GM12878 (cell line): ENCODE results near the gene SLC41A1.

Source experiments
- EP300 ChIP-seq, 2 experiments: fragments of 150-350 bp in 1 of 2; IDR thresholded peaks; 2 replicates each; pipeline ENCODE4 v1.6.1; 2011 to 2012; ENCODE audit warnings: low read depth in 2 of 2, low read length in 2 of 2, borderline replicate concordance in 1 of 2, improper control_type of control experiment in 1 of 2, inconsistent platforms in 1 of 2; ENCODE audit not compliant: control insufficient read depth in 1 of 2
- TF ChIP-seq, protein P1 (sequence below): fragments of 450-650 bp; IDR thresholded peaks from 2 replicates; pipeline ENCODE4 v1.6.1; 2017; ENCODE audit warnings: antibody characterized with exemption, mild to moderate bottlenecking, moderate library complexity
- TF ChIP-seq, protein P2 (sequence below), 3 experiments: IDR thresholded peaks in 2 of 3; conservative IDR thresholded peaks in 1 of 3; 2 replicates each; pipeline ENCODE4 v1.5.1; 2011; ENCODE audit warnings: low read depth in 3 of 3, low read length in 3 of 3, mild to moderate bottlenecking in 3 of 3, control low read depth in 2 of 3, moderate library complexity in 2 of 3, inconsistent platforms in 1 of 3, mixed read lengths in 1 of 3; ENCODE audit not compliant: control insufficient read depth in 2 of 3, insufficient read depth in 1 of 3; ENCODE audit errors: extremely low read depth in 1 of 3

DNA sequence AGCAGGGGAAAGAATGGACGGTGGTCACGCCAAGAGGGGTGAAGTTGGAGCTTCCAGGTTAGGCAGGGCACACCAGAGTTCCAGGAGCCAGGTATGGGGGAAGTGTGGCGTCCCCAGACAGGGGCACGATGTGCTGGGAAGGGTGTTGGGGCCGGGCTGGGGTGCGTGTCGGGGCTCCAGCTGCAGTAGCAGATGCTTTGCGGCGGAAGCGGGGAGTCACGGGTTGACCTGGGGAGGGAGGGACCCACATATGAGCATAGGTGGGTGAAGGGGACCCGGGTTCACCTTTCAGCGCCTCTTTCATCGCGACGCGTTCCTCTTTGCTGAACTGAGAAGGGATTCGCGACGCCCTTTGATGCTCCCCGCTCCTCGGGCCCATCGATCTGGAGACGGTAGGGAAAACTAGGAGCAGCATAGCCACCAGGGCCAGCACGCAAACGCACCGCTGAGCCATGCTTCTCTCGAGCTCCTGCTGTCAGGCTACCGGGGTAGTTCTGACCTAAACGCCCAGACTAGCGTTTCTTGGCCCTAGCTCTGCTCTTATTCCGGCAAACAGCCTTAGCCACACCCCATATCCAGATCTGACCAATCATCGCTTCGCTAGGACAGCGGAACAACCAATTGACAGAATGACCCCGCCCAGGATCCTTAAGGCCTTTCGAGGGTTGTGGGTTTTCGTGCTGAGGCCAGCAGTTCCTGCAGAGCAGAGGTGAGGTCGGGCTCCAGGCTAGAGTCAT lies 36.8 kb upstream of the SLC41A1 start, which contains the start of gene PM20D1:
- TF ChIP-seq EP300 (IDR thresholded peaks at IDR 0.05; ENCODE audit: borderline replicate concordance in 1 of 2, control insufficient read depth in 1 of 2, low read depth in 2 of 2, low read length in 2 of 2), result no peak
- TF ChIP-seq, protein P1, sequence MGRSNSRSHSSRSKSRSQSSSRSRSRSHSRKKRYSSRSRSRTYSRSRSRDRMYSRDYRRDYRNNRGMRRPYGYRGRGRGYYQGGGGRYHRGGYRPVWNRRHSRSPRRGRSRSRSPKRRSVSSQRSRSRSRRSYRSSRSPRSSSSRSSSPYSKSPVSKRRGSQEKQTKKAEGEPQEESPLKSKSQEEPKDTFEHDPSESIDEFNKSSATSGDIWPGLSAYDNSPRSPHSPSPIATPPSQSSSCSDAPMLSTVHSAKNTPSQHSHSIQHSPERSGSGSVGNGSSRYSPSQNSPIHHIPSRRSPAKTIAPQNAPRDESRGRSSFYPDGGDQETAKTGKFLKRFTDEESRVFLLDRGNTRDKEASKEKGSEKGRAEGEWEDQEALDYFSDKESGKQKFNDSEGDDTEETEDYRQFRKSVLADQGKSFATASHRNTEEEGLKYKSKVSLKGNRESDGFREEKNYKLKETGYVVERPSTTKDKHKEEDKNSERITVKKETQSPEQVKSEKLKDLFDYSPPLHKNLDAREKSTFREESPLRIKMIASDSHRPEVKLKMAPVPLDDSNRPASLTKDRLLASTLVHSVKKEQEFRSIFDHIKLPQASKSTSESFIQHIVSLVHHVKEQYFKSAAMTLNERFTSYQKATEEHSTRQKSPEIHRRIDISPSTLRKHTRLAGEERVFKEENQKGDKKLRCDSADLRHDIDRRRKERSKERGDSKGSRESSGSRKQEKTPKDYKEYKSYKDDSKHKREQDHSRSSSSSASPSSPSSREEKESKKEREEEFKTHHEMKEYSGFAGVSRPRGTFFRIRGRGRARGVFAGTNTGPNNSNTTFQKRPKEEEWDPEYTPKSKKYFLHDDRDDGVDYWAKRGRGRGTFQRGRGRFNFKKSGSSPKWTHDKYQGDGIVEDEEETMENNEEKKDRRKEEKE, result no peak
- TF ChIP-seq, protein P2, sequence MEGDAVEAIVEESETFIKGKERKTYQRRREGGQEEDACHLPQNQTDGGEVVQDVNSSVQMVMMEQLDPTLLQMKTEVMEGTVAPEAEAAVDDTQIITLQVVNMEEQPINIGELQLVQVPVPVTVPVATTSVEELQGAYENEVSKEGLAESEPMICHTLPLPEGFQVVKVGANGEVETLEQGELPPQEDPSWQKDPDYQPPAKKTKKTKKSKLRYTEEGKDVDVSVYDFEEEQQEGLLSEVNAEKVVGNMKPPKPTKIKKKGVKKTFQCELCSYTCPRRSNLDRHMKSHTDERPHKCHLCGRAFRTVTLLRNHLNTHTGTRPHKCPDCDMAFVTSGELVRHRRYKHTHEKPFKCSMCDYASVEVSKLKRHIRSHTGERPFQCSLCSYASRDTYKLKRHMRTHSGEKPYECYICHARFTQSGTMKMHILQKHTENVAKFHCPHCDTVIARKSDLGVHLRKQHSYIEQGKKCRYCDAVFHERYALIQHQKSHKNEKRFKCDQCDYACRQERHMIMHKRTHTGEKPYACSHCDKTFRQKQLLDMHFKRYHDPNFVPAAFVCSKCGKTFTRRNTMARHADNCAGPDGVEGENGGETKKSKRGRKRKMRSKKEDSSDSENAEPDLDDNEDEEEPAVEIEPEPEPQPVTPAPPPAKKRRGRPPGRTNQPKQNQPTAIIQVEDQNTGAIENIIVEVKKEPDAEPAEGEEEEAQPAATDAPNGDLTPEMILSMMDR (IDR thresholded peaks at IDR 0.05 in 2 of 3, conservative IDR thresholded peaks at IDR 0.05 in 1 of 3; ENCODE audit: control insufficient read depth in 2 of 3, extremely low read depth in 1 of 3, insufficient read depth in 1 of 3, low read depth in 3 of 3, low read length in 3 of 3), result no peak
